Stimulated activated CD8-positive, alpha-beta memory T cell treated with anti-CD3 and anti-CD28 coated beads, Interleukin-4, amount 100 ng/mL, for 48 hours (primary cell): ENCODE results near the gene SUMF1.
"Not testable (repeated sequence)": the region's sequence is repeated elsewhere in the genome, so short reads cannot be mapped to it uniquely, and the experiment has no call there.

Experiments used
- DNase-seq: peaks from one replicate; pipeline ENCODE4 v3.0.0-alpha.2; 2020

SUMF1 gene

DNA sequence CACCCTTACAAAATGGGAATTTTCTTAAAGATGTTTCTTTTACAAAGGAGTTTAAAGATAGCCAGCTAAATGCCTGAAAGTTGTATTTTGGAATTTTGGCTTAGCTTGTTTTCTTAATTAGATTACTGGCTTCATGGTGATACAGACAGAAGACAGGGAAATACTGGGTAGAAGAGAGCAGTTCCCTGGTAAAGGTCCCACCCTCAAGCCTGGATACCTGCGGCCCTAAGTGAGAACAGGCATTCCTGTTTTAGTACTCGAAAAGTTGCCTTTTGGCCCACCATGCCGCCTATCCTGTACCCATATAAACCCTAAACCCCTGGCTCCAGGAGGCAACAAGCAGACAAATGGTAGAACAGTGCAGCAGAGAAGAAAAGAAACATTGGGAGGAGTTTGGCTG lies 134.5 kb downstream of the SUMF1 start:
- no peak for DNase-seq

DNA sequence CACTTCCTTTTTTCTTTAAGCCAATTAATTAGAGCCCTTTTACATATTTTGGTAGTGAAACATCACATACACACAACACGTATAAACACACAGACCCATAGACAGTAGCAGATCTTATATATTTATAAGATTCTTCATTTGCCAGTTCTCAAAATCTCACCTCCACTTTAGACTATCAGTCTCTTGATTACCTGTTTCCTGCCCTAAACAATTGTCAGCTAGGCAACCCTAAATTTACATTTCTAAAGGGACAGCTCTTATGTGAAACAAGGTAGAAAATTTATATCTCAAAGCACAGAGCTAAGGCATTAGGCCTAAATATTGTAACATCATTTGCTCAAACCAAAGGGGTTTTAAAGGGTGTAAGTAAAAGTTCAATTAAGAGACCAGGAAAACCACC lies 135.0 kb downstream of the SUMF1 start:
- no peak for DNase-seq

DNA sequence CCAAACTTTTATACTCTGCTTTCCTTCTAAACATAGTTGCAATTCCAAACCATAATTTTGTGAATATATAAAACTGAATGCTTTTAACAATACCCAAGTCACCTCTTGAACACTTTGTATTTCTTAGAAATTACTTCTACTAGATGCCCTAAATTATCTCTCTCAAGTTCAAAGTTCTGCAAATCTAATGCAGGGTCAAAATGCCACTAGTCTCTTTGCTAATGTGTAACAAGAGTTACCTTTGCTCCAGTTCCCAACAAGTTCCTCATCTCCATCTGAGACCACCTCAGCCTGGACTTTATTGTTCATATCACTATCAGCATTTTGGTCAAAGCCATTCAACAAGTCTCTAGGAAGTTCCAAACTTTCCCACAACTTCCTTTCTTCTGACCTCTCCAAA lies 137.3 kb downstream of the SUMF1 start:
- not testable (repeated sequence) for DNase-seq

DNA sequence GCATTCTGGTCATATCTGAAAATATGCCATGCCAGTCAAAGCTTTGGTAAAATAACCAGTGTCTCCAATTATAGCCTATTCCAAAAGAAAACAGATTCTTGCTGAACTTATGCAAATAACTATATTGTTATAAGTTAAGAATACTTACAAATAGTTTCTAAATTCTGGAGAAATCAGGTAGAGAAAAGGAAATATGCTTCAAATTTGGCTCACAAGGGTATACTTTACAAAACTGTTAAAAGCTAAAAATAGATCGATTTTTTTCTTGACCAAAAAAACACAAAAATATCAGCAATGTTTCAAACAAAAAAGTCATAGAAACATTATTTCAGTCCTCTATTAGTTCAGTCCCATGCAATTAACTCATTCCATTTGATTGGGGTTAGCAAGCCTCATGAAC lies 140.2 kb downstream of the SUMF1 start:
- no peak for DNase-seq

DNA sequence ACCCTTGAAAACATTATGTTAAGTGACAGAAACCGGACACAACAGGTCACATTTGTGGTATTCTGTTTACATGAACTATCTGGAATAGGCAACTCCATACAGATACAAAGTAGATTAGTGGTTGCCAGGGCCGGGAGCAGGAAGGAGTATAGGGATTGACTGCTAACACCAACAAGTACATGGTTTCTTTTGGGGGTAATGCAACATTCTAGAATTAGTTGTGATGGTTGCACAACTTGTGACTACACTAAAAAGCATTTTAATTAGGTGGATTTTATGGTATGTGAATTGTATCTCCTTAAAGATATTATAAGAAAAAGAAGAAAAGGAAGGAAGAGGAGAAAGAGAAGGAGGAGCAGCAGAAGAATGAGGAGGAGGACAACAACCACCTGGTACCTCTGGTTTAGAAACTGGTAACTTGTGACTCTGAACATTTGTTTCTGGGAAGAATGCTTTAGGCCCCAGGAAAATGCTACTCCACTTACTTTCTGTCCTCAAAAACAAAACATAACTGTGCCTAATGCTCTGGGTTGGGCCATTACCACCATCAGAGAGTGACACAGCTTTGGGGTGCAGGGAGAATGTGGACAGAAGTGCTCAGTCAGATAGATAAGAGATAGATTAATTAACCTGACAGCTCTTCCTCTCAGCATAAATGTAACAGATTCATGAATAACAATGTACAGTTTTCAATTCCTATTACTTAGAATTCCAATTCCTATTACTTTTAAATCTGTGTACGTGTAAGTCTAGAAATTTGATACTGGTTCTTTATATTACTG lies 143.6 kb downstream of the SUMF1 start:
- no peak for DNase-seq

DNA sequence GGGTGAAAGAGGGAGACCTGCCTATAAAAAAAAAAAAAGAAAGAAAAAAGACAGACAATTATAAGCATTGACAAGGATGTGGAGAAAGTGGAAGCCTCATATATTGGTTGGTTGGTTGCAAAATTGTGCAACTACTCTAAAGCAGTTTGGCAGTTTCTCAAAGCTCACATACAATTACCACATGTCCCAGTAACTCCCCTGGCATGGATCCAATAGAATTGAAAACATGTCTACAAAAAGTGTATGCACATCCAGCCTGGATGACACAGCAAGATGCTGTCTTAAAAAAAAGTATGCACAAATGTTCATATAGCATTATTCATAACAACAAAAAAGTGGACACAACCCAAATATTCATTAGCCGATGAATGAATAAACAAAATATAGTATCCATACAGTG lies 144.4 kb downstream of the SUMF1 start:
- DNase-seq: no peak

DNA sequence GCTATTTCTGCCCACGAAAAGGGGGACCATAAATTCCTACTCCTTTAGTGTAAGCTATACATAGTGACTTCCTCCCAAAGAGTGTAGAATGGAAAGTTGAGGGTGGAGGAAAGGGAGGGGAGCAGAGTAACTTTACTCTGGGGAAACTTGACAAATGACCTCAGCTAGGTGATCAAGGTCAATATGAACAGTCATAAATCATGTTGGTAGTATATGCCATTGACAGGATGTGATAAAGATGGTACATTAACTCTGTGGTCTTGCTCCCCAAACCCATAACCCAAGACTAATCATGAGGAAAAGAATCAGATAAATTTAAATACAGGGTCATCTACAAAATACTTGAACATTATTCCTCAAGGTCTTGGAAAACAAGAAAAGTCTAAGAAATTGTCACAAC lies 145.3 kb downstream of the SUMF1 start:
- DNase-seq: no peak

DNA sequence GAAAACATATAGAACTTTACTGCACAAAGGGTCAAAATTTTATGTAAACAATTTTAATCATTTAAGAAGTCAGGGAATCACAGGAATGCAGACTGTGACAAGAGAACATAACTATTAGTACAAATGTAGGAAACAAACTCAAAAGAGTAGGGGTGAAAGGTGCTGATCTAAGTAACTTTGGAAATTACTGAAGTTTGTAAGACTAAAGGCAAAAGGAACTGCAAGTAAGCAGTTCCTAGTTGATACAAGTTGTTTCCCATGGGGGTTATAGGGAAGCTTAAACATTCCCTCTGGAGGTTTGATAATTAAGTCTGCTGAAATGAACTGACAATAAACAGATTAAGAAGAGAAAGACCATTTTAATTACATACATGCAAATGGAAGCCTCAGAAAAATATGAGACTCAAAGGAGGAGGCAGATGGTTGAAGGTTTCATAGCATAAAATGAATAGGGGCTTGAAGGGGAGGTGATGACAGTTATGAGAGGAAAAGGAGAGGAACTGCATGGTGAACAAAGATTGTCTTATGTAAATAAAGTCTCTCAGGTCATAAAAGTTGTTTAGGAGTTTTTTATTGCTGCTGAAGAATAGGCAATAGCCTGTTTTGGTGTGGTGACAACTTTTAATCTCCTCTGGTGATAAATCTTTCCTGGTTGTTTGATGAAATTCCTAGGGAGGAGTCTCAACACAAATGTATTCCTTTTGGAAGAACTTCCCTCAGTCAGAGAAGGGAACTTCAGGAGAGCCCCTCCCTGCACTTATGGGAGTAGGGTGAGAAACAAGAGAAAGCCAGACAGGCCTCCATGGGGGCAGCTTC lies 146.8 kb downstream of the SUMF1 start:
- no peak for DNase-seq

DNA sequence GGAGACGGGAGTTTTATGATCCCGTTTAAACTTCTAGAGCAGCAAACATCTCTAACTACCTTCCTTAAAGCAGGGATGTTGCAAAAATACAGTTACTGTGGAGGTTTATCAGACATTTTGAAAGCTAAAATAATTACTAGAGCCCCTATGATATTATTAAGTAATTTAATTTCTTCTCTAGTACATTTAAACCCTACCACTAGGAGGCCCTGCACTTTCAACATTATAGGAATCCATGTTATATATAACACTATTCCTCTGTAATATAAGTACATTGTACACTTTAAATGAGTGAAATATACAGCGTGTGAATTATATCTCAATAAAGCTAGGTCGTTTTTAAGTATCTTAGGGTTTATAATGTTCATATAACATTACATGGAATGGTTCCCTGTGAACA lies 152.4 kb downstream of the SUMF1 start:
- DNase-seq: no peak

DNA sequence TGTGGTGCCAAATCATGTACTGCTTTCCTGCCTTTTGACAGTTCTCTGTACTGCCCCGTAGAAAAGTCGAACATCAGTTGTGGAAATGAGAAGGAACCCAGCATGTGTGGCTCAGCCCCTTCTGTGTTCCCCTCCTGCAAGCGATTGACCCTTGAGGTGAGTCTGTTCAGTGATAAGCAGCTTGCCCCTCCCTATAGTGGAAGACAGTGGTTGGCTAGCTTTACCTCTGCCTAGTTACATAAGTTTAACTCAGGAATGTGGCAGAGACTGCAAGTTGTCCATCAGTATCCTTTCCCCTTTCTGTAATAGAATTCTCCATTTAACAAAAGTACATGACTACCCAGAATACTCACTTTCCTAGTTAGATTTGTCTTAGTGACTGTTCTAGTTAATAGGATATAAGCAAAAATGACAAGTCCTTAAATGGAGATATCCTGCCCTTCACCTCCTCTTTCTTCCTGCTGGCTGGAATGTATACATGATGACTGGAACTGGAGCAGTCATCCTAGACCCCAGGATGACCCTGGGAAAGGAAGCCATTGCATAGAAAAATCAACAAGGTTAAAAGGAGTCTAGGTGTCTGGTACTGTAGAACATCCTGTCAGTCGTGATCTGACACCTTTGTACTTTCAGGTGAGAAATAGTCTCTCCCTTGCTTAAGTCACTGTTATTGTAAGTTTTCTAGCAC lies 153.3 kb downstream of the SUMF1 start:
- no peak for DNase-seq

DNA sequence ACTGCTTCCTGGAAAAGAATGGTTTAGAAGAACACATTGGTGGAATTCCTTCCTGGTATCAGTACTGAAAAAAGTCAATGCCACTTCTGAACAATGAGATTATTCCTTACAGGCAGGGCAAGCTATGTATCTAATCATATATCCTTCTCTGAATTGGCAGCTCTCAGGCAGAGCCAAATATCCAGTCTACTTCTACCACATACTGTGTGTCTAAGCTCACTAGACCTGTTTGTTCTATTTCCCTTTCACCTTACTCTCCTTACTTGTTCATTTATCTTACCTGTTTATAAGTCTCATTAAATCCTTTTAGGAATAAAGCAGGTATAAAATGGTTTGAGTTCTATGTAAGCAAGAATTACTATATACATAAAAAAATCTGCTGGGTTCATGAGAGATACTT lies 155.6 kb downstream of the SUMF1 start:
- no peak for DNase-seq
